Suprapubic skin (tissue), 4 donors: Measurements from ENCODE around the gene AMOTL2.

Source experiments
- CTCF ChIP-seq, 2 donors: fragments of 200-600 bp in 1 of 2; fragments of 450-650 bp in 1 of 2; sonication (generic) in 1 of 2; IDR thresholded peaks; one replicate each; pipeline ENCODE4 v1.5.1; 2016 to 2019; ENCODE audit warnings: antibody characterized with exemption in 2 of 2, mild to moderate bottlenecking in 1 of 2, moderate library complexity in 1 of 2
- POLR2A ChIP-seq, 2 donors: fragments of 450-650 bp; IDR thresholded peaks; one replicate each; pipeline ENCODE4 v1.6.1; 2017; ENCODE audit warnings: antibody characterized with exemption in 2 of 2, mild to moderate bottlenecking in 2 of 2, moderate library complexity in 2 of 2
- POLR2AphosphoS5 ChIP-seq, 3 donors: sonication (generic); formaldehyde crosslinking; IDR thresholded peaks; one replicate each; pipeline ENCODE4 v1.6.1; 2017; ENCODE audit warnings: antibody characterized with exemption in 3 of 3

DNA sequence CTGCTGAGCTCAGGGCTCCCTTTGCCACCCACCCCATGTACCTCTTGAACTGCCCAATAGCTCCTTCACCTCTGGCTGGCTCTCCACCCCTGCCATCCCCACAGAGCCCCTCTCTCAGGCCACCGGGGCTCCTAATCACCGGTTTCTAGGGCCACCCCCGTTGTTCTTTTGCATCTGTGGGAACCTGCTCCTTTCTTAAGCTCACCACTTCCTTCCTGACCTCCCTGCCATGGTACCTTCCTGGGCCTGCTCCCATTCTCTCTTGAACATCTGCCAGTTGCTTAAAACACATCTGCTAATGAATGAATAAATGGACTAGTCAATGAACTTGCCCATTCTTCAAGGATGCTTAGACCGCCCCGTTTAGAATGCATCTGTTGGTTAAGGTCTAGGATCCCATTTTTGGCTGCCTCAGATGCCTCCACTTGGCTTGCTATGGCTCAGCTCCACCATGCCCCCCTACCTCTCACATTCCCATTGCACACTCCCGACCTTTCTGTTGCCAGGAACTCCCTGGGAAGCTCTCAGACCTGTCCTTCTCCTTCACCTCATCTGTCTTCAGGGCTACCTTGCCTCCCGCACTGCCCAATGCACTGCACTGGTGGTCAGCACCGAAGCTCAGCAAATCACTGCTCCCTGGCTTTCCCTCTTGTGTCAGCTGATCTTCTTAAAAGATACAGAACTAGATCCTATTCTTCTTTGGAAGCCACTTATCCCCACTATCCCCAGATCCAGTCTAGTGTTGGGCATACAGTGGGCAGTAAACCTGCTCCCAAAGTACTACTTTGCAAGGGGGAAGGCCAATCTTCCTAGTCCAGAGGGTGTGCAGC, 9.1 kb downstream of the AMOTL2 start:
- TF ChIP-seq CTCF (IDR thresholded peaks at IDR 0.05) (no peak), POLR2A (IDR thresholded peaks at IDR 0.05) (no peak), POLR2AphosphoS5 (IDR thresholded peaks at IDR 0.05) (no peak)
